Heart left ventricle (tissue), 16 donors: ENCODE data around the gene ZNF423. TPM values are rescaled to one million over a fixed set of nuclear protein-coding genes. Genes with fewer than 3 reads are reported as not detected.

Experiments
- ATAC-seq, 4 donors: fragments of 200-7000 bp; cut with Tn5 transposase; one replicate each; pipeline ENCODE4 v1.9.1; 2020 to 2022; ENCODE audit warnings: moderate library complexity in 4 of 4, mild to moderate bottlenecking in 3 of 4, moderate number of reproducible peaks in 1 of 4
- DNase-seq, 5 donors: peaks; one replicate each; pipeline ENCODE4 v3.0.0-alpha.2; 2020
- H3K27ac ChIP-seq, 12 donors: fragments of 200-600 bp; sonication (generic) in 4 of 12; one replicate each; pipeline versions ENCODE4 v1.5.0 to v1.8.0; 2016 to 2022; ENCODE audit warnings: mild to moderate bottlenecking in 2 of 12
- H3K27me3 ChIP-seq, 9 donors: fragments of 200-600 bp; sonication (generic) in 2 of 9; one replicate each; pipeline versions ENCODE4 v1.5.1 to v1.8.0; 2016 to 2022; ENCODE audit warnings: mild to moderate bottlenecking in 3 of 9
- H3K36me3 ChIP-seq, 9 donors: fragments of 200-600 bp; sonication (generic) in 2 of 9; one replicate each; pipeline versions ENCODE4 v1.5.0 to v1.8.0; 2018 to 2022; ENCODE audit warnings: mild to moderate bottlenecking in 2 of 9
- H3K4me1 ChIP-seq, 12 donors: fragments of 200-600 bp; sonication (generic) in 4 of 12; one replicate each; pipeline versions ENCODE4 v1.5.0 to v1.8.0; 2016 to 2022; ENCODE audit warnings: mild to moderate bottlenecking in 3 of 12
- H3K4me3 ChIP-seq, 12 donors: fragments of 200-600 bp; sonication (generic) in 4 of 12; one replicate each; pipeline versions ENCODE4 v1.5.0 to v1.8.0; 2017 to 2022; ENCODE audit warnings: mild to moderate bottlenecking in 9 of 12, moderate library complexity in 4 of 12
- H3K9me3 ChIP-seq, 12 donors: fragments of 200-600 bp; sonication (generic) in 4 of 12; one replicate each; pipeline versions ENCODE4 v1.5.0 to v1.8.0; 2016 to 2022; ENCODE audit warnings: mild to moderate bottlenecking in 1 of 12
- CTCF ChIP-seq, 12 donors: fragments of 200-600 bp; sonication (generic) in 4 of 12; IDR thresholded peaks; one replicate each; pipeline versions ENCODE4 v1.5.0 to v1.8.0; 2018 to 2022; ENCODE audit warnings: antibody characterized with exemption in 12 of 12, mild to moderate bottlenecking in 5 of 12
- POLR2A ChIP-seq, 2 donors: fragments of 450-650 bp; IDR thresholded peaks; one replicate each; pipeline ENCODE4 v1.6.1; 2017; ENCODE audit warnings: antibody characterized with exemption in 2 of 2, mild to moderate bottlenecking in 2 of 2, moderate library complexity in 2 of 2
- WGBS, 4 donors: extraction: QIAGEN DNeasy Blood & Tissue Kit in 2 of 4; methylation state at CpG; one replicate each; pipeline versions ENCODE4 v1.1.5 to v1.1.7; 2013 to 2018; 5-methylcytosine and 5-hydroxymethylcytosine counted together
- intact Hi-C, 10 donors: fragments of 100-400 bp; cut with DNase I; formaldehyde crosslinking; loops; one replicate each; pipeline versions ENCODE4 v1.11.1 to v1.14.2; 2022
- polyA plus RNA-seq, 2 donors: library from polyadenylated mRNA; stranded (reverse); fragments of 200-250 nt; gene quantifications; one replicate each; pipeline ENCODE4 v1.2.3, GENCODE V29; 2013
- total RNA-seq, 9 donors: library from RNA; depleted of rRNA in 2 of 9; stranded (reverse); fragments of >200 nt in 2 of 9; fragmentation: NEBNext Ultra II Directional in 3 of 9; extraction: Animal tissue kit (Norgen Biotek cat#: 25700) in 3 of 9; gene quantifications; one replicate each; pipeline versions ENCODE4 v1.1.0 to v1.2.4, GENCODE V29; 2016 to 2023
- donor health status: ischemic (EF 13 %, LVEDD 7.1; RV severe dilation, severe dysfunction).
- donor health status: healthy with polysubstance abuse.
- donor health status: DM: no; HTN: yes; CAD: no.
- donor health status: DM: no; HTN: no; CAD: no.
- donor health status: ischemic (EF 25% LVEDD 6.9; RV normal size, moderate dysfunction).
- donor health status: ischemic (EF 25% LVEDD 5.7; RV mildly dilated, moderate dysfunction).
- donor health status: healthy.
- donor health status: DM: yes; HTN: yes; CAD: no.
- donor health status: ischemic (EF 35%, LVEDD 5.7; RV mildly dilated, moderate dysfunction).
- donor health status: nonischemic (EF 11% LVEDD 7.7; RV severe dilation, severe dysfunction).
- donor health status: DM: yes; HTN: yes; CAD: no.
- donor health status: PGD.
- donor health status: ischemic (EF 29% LVEDD 5.4; RV normal size, mild dysfunction).
- donor health status: nonischemic (EF 23%, LVEDD 6.1; RV moderate dilation, normal function).

ZNF423 gene
- total and polyA plus RNA-seq, 11 donors, result 1.8 to 10.4 (median 5.7) TPM

DNA sequence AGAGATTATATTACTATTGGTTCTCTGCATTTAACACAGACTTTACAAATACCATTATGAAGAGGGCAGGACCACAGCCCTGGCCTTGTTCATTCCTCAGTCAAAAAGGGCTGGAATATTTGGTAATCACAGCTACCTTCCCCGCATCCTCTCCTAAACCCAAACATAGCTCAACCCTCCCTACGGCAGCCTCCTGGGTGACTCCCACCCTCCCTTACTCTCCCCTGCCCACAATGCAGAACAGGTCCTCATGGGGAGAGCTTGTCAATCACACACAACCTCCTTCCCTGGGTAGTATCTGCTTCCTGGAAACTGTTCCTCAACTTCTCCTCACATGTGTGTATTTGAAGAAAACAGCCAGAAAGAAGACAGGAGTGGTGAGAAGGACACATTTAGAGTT is 258.1 kb downstream of the ZNF423 start:
- Histone ChIP-seq H3K4me3 (no peak overlapping the region), H3K4me1 (peaks cover 0 to 28% (median 11%) of the 10 kb centered on the region in 12 donors), H3K9me3 (no peaks in the 10 kb centered on the region), H3K27me3 (peaks cover 0 to 2% (median 0%) of the 10 kb centered on the region in 9 donors), H3K36me3 (no peaks in the 10 kb centered on the region), H3K27ac (no peak overlapping the region)
- TF ChIP-seq CTCF (IDR thresholded peaks at IDR 0.05) (no peak), POLR2A (IDR thresholded peaks at IDR 0.05) (no peak)
- WGBS, 4 donors, result 80 to 93% (median 89%) methylated on average over 2 of the region's 2 CpGs
- intact Hi-C loops, result loop anchor here in 5 of 10 donors (5.0 to 10.0 kb wide), 6 partner anchors 100 to 260 kb away; partner anchors contain the start of gene ZNF423 (in 2 of the 5)
- ATAC-seq (no peak), DNase-seq (no peak)

GRCh38 chr16:49596648-49597291 is 259.1 kb downstream of the ZNF423 start:
- DNase-seq (no peak), ATAC-seq (peak in 3 of 4 donors; percentile 6 to 35 (median 27))
- Histone ChIP-seq H3K4me1 (peaks cover 0 to 28% (median 11%) of the 10 kb centered on the region in 12 donors), H3K36me3 (no peaks in the 10 kb centered on the region), H3K27ac (peak overlapping the region in 7 of 12 donors; percentile 27 to 74 (median 41)), H3K9me3 (no peaks in the 10 kb centered on the region), H3K4me3 (peak overlapping the region in 5 of 12 donors; percentile 7 to 33 (median 29)), H3K27me3 (peaks cover 0 to 2% (median 0%) of the 10 kb centered on the region in 9 donors)
- no peak for TF ChIP-seq CTCF (IDR thresholded peaks at IDR 0.05)
- TF ChIP-seq POLR2A (IDR thresholded peaks at IDR 0.05), result no peak
- 61 to 71% (median 61%) methylated on average over 7 to 10 of the region's 10 CpGs for WGBS, 4 donors
- intact Hi-C loops, result loop anchor here in 5 of 10 donors (5.0 to 10.0 kb wide), 6 partner anchors 101 to 261 kb away; partner anchors contain the start of gene ZNF423 (in 2 of the 5)

DNA sequence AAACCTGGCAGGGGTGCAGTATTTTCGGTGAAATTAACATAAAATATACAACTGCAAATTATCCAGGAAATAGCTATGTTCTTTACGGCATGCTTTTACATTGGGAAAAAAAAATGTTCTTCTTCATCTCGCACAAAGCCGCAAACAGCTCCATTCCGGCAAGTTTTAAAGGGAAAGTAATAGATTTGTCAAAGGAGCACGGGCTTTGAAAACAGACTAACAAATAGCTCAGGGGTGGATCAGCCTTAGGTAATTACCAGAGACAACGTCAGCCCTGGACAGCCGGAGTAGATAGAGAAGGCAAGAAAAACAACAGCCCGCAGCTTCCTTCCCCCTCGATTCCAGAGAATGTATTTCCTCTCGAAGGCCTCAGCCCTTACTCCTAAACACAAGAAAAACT is 259.8 kb downstream of the ZNF423 start:
- intact Hi-C loops, result loop anchor here in 5 of 10 donors (5.0 to 10.0 kb wide), 6 partner anchors 101 to 261 kb away; partner anchors contain the start of gene ZNF423 (in 2 of the 5)
- Histone ChIP-seq H3K4me3 (peak overlapping the region in 8 of 12 donors; percentile 6 to 33 (median 23)), H3K36me3 (no peaks in the 10 kb centered on the region), H3K9me3 (no peaks in the 10 kb centered on the region), H3K4me1 (peaks cover 0 to 28% (median 11%) of the 10 kb centered on the region in 12 donors), H3K27me3 (peaks cover 0 to 2% (median 0%) of the 10 kb centered on the region in 9 donors), H3K27ac (peak overlapping the region in 9 of 12 donors; percentile 7 to 74 (median 33))
- peak in 2 of 4 donors; percentile 62 to 68 for ATAC-seq
- 32 to 50% (median 38%) methylated on average over 11 of the region's 11 CpGs for WGBS, 4 donors
- no peak for DNase-seq
- TF ChIP-seq POLR2A (IDR thresholded peaks at IDR 0.05), result no peak
- no peak for TF ChIP-seq CTCF (IDR thresholded peaks at IDR 0.05)
